Immature natural killer cell (primary cell): Measurements from ENCODE around the gene TTLL10. TPM values are rescaled to one million over a fixed set of nuclear protein-coding genes. Genes with fewer than 3 reads are reported as not detected.
"Not testable (repeated sequence)": the region's sequence is repeated elsewhere in the genome, so short reads cannot be mapped to it uniquely, and the experiment has no call there.

Experiments used
- DNase-seq, 3 donors: peaks; one replicate each; pipeline ENCODE4 v3.0.0; 2022; ENCODE audit warnings: mixed read lengths in 1 of 3
- H3K27ac Mint-ChIP-seq, 6 donors: one replicate each; pipeline ENCODE4 v1.8.0; 2020; ENCODE audit warnings: mixed read lengths in 6 of 6, mild to moderate bottlenecking in 5 of 6, inconsistent platforms in 4 of 6, moderate library complexity in 3 of 6
- H3K27me3 Mint-ChIP-seq, 3 donors: one replicate each; pipeline ENCODE4 v1.8.0; 2020 to 2021; ENCODE audit warnings: low read depth in 3 of 3, mild to moderate bottlenecking in 3 of 3, mixed read lengths in 3 of 3, moderate library complexity in 3 of 3, inconsistent platforms in 1 of 3
- H3K36me3 Mint-ChIP-seq, 3 donors: one replicate each; pipeline ENCODE4 v1.8.0; 2020; ENCODE audit warnings: mixed read lengths in 3 of 3, inconsistent platforms in 2 of 3, mild to moderate bottlenecking in 2 of 3
- H3K4me1 Mint-ChIP-seq, 2 donors: one replicate each; pipeline ENCODE4 v1.8.0; 2020; ENCODE audit warnings: inconsistent platforms in 2 of 2, mild to moderate bottlenecking in 2 of 2, mixed read lengths in 2 of 2, moderate library complexity in 1 of 2
- H3K4me3 Mint-ChIP-seq, 5 donors: one replicate each; pipeline ENCODE4 v1.8.0; 2020; ENCODE audit warnings: mild to moderate bottlenecking in 5 of 5, mixed read lengths in 5 of 5, inconsistent platforms in 3 of 5, moderate library complexity in 3 of 5
- H3K9me3 Mint-ChIP-seq, 6 donors: one replicate each; pipeline ENCODE4 v1.8.0; 2020; ENCODE audit warnings: mild to moderate bottlenecking in 6 of 6, mixed read lengths in 6 of 6, inconsistent platforms in 4 of 6, moderate library complexity in 3 of 6
- polyA plus RNA-seq, 3 donors: library from polyadenylated mRNA; unstranded; fragments of 300-500 nt; fragmentation: Illumina TruSeq; gene quantifications; one replicate each; pipeline ENCODE4 v1.2.3, GENCODE V29; 2021

TTLL10 gene
- polyA plus RNA-seq, 3 donors from 2014 or later: 0.68 to 0.83 (median 0.69) TPM

DNA sequence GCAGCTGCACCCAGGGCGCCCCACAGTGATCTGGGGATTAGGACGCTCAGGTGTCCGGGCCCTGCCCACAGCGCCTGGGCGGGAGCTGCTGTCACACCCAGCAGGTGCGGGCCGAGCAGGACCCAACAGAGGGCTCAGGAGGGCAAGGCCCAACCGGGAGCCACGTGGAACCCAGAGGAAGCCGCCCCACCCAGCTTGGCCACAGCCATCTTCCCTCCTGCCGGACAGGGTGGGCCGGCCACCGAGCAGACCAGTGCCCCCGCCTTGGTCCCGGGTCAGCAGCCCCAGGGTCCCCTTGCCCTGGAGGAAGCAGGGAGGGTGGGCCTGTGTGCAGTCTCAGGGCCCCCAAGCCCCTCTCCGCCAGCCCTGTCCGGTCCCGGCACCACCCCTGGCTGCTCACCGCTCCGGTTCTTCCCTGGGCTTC is 6.3 kb upstream of the TTLL10 start:
- DNase-seq: no peak

DNA sequence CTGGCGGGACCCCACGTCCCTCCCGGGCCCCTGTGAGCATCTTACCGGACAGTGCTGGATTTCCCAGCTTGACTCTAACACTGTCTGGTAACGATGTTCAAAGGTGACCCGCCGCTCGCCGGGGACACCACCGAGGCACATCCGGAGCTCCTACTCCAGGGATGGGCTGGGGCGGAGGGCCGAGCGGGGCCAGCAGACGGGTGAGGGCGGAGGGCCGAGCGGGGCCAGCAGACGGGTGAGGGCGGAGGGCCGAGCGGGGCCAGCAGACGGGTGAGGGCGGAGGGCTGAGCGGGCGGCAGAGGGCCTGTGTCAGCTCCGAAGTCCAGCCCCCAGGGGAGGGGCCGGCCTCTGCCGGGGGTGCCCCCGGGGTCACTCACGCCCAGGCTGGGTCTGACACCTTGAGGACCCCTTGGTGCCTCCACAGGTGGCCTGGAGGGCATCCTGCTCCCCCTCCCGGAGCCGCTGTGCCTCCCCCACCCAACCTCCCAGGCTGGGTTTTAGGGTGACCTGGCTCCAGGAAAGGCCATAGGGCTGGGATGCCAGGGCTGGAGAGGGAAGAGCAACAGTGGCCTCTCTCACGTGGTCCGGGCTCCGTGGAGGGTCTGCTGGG is 5.7 kb upstream of the TTLL10 start:
- Mint-ChIP-seq H3K27me3 (peaks cover 6 to 13% (median 11%) of the 10 kb centered on the region in 3 donors), H3K4me1 (peaks cover 12 to 15% of the 10 kb centered on the region in 2 donors), H3K4me3 (no peak overlapping the region), H3K9me3 (no peaks in the 10 kb centered on the region), H3K27ac (no peak overlapping the region), H3K36me3 (no peaks in the 10 kb centered on the region)
- DNase-seq: no peak

More for the DNA sequence above, 6.3 kb upstream of the TTLL10 start:
- H3K4me1 Mint-ChIP-seq: peaks cover 11 to 15% of the 10 kb centered on the region in 2 donors
- H3K36me3 Mint-ChIP-seq: no peaks in the 10 kb centered on the region
- H3K4me3 Mint-ChIP-seq: no peak overlapping the region
- peaks cover 6 to 13% (median 8%) of the 10 kb centered on the region in 3 donors for H3K27me3 Mint-ChIP-seq
- H3K9me3 Mint-ChIP-seq: no peaks in the 10 kb centered on the region
- no peak overlapping the region for H3K27ac Mint-ChIP-seq

DNA sequence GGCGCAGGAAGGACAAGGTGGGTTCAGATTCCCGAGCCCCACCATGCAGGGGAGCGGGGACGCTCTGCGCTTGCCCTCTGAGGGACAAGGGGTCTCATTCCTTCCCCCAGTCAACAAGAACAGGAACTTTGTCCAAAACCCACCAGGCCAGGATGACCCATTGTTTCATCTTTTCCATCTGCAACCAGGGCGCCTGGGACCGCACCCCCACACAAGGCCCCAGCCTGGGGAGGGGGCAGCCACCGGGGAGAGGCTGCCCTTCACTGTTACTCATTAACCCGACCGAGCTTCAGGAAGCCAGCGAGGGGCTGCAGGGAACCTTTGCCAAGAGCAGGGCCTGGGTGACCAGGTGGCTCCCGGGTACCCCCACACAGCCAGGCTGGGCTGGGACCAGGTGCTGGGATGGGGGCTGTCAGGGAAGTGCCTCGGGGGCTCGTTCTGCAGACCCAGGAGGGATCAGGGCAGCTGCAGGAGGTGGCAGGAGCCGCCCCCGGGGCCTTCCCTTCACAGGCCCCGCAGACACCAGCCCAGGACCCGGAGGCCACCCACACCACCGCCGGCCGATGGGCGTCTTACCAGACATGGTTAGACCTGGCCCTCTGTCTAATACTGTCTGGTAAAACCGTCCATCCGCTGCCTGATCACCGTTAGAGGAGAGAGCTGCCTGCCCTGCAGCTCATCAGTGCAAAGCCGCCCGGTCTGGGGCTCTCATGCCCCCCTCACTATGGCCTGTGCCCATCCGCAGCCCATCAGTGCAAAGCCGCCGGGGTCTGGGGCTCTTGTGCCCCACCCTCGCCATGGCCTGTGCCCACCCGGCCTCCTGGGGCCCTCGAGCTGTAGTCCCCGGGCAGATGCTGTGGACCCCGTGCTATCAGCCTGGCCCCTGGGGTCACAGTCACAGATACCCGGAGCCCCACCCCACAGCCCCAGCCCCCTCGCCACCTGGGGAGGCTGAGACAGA is 4.9 kb upstream of the TTLL10 start:
- no peak for DNase-seq

DNA sequence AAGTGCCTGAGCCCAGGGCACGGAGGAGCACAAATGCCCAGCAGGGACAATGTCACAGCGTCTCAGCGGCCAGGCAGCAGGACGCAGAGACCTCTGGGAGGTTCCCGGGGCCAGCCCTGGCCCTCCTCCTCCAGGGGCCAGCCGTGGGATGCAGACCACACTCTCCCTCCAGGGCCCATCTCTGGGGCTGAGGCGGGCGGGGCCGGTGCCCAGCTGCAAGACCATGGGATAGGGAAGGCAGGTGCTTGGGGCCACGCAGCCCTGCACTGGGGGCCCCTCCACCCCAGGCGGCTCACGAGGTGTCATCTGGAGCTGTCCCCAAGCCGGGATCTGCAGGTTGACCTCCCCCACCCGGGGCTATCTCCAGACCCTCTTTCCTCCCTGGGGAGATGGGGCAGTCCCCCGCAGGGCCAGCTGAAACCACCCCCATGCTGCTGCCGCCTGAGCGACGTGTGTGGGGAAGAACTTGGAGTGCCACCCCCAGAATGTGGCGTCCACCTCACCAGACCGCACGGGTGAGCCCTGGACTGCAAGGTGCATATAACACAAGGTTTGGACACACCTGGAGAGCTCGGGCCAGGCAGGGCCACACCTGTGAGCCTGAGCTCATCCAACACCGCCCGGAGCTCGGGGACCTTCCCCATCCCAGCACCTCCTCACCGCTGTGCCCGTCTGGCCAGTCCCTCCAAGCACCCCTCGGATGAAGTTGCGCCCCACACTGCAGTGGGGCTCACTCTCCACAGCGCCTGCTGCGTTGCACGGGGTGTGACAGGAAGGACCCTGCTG is 4.1 kb upstream of the TTLL10 start:
- Mint-ChIP-seq H3K4me1 (peaks cover 10 to 15% of the 10 kb centered on the region in 2 donors), H3K9me3 (no peaks in the 10 kb centered on the region), H3K36me3 (no peaks in the 10 kb centered on the region), H3K4me3 (no peak overlapping the region), H3K27ac (no peak overlapping the region), H3K27me3 (peaks cover 2 to 14% (median 10%) of the 10 kb centered on the region in 3 donors)
- no peak for DNase-seq

More for the DNA sequence above, 4.9 kb upstream of the TTLL10 start:
- Mint-ChIP-seq H3K27ac (no peak overlapping the region), H3K36me3 (no peaks in the 10 kb centered on the region), H3K9me3 (no peaks in the 10 kb centered on the region), H3K4me1 (peaks cover 12 to 15% of the 10 kb centered on the region in 2 donors), H3K27me3 (peaks cover 6 to 13% (median 12%) of the 10 kb centered on the region in 3 donors), H3K4me3 (no peak overlapping the region)

DNA sequence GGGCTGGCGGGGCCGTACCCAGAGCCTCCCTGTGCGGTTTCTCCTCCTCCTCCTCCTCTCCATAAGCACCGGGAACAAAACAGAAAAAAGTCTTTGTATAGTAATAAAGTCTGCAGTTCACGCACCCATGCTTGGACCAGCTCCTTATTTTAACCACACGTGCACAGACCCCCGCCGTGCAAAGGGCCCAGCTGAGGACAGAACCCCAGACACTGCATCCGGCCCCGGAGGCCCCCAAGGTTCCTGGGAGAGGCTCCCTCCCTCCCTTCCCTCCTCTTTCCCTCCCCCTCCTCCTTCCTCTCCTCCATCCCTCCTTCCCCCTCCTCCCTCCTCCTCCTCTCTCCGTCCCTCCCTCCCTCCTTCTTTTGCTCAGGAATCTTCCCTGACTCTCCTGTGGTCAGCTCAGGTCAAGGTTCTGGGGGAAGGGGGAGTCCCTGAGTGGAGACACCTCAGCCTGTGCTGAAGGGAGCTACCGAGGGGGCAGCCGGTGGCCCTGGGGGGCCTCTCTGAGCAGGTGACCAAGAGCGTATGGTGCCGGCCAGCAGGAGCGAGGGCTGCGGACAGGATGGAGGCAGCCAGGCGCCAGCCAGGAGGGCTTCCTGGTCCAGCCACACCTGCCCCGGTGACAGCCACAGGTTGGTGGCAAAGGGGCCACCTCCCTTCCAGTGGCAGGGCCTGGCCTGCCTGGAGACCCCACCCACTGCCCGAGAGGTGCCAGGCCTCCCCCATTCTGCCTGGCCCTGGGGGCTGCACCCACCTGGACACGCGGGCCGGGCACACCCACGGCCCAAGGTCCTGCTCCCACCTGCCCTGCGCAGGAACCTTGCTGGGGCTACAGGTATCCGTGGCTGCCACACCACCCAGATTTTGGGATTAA is 3.2 kb upstream of the TTLL10 start:
- peaks cover 8 to 15% of the 10 kb centered on the region in 2 donors for H3K4me1 Mint-ChIP-seq
- H3K27ac Mint-ChIP-seq: no peak overlapping the region
- DNase-seq: peak in 1 of 3 donors; percentile 26
- peaks cover 2 to 14% (median 13%) of the 10 kb centered on the region in 3 donors for H3K27me3 Mint-ChIP-seq
- no peaks in the 10 kb centered on the region for H3K36me3 Mint-ChIP-seq
- no peak overlapping the region for H3K4me3 Mint-ChIP-seq
- no peaks in the 10 kb centered on the region for H3K9me3 Mint-ChIP-seq

DNA sequence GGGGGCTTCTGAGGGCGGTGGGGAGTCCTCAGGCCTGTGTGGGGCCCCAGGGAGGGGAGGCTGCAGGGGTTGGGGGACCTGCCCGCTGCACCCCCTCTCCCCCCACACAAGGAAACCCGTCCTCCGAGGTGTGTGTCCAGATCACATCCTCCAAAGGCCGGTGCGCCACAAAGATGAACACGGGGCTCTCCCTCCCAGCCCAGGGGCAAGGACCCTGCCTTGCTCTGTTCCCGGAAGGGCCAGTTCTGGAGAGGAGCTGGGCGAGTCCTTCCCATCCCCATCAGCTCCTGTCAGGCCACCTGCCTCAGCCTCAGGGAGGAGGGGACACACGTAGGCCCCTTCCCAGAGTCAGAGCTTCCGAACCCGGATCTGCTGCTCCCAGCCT is 2.5 kb upstream of the TTLL10 start:
- H3K27me3 Mint-ChIP-seq: peaks cover 0 to 14% (median 10%) of the 10 kb centered on the region in 3 donors
- H3K9me3 Mint-ChIP-seq: no peaks in the 10 kb centered on the region
- no peaks in the 10 kb centered on the region for H3K36me3 Mint-ChIP-seq
- no peak overlapping the region for H3K4me3 Mint-ChIP-seq
- H3K4me1 Mint-ChIP-seq: peaks cover 1 to 8% of the 10 kb centered on the region in 2 donors
- no peak overlapping the region for H3K27ac Mint-ChIP-seq
- DNase-seq: no peak

DNA sequence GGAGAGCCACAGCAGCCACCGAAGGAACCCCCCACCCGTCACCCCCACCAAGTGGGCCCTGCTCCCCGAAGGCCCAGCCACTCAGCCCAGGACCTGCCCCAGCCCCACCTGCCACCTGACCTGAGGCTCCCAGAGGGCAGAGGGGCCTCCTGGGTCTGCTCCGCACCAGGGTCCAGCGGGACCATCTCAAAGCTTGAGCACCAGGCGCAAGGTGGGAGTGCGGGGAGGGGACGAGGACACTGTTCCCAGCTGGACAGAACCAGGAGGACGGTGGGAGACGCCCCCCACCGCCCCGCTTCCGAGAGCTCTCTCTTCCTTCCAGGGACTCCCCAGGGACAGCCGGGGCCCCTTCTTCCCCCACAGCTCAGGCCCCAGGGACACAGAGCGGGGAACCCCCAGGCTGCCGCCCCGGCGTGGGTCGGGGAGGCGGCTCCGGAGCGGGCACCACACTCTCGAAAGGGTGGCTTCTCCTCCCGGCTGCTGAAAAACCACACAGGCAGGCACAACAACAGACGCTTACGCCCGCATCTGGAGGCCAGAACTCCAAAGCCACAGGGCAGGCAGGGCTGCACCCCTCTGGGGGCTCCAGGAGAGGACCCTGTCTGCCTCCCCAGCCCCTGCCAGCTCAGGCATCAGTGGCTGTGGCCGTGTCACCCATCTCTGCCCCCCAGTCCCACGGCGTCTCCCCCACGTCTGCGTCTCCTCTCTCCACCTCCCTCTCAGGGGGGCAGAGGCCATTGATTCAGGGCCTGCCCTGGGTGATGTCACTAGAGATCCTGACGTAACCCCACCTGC is 1.9 kb upstream of the TTLL10 start:
- Mint-ChIP-seq H3K4me1 (peaks cover 0 to 7% of the 10 kb centered on the region in 2 donors), H3K4me3 (peak overlapping the region in 1 of 5 donors; percentile 33), H3K27me3 (peaks cover 0 to 14% (median 11%) of the 10 kb centered on the region in 3 donors), H3K36me3 (peaks cover 0 to under 1% (median 0%) of the 10 kb centered on the region in 3 donors), H3K27ac (peak overlapping the region in 3 of 6 donors; percentile 10 to 65 (median 48)), H3K9me3 (no peaks in the 10 kb centered on the region)
- DNase-seq: peak; percentile 20 to 26 (median 20)

DNA sequence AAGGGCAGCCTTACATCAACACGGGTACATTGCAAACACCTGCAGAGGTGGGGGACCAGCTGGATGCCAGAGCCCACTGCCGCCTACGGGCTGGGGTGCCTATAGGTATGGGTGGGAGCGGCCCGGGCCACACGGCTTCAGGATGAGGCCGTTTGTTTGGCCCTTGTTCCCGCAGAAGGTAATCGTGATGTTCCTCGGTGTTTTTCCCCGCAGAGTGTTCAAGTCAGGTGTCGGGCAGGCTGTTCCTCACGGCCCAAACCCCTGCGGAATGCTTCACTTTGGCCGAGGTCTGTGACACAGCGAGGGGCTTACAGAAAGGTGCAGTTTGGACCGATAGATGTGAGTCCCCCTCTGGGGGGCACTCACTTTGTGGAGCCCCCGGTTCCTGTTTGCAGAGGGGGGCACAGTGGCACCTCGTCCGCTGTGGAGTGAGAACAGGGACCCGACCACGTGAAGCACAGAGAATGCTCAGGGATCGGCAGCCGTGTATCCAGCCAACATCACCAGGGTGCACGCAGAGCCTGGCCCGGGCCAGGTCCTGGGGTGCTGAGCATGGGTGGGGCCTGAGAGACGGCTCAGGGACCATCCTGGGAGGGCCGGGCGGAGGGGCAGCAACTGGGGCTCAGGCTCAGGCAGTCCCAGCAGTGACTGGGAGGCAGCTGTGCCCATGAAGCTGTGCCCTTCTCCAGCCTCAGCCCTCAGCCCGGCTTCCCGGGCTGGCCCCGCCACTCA is 453 bp upstream of the TTLL10 start:
- peak overlapping the region in 1 of 6 donors; percentile 17 for H3K27ac Mint-ChIP-seq
- DNase-seq: no peak
- peaks cover 0 to 4% (median 0%) of the 10 kb centered on the region in 3 donors for H3K36me3 Mint-ChIP-seq
- H3K27me3 Mint-ChIP-seq: peaks cover 0 to 14% (median 11%) of the 10 kb centered on the region in 3 donors
- no peak overlapping the region for H3K4me3 Mint-ChIP-seq
- H3K9me3 Mint-ChIP-seq: no peaks in the 10 kb centered on the region
- peaks cover 0 to 7% of the 10 kb centered on the region in 2 donors for H3K4me1 Mint-ChIP-seq

DNA sequence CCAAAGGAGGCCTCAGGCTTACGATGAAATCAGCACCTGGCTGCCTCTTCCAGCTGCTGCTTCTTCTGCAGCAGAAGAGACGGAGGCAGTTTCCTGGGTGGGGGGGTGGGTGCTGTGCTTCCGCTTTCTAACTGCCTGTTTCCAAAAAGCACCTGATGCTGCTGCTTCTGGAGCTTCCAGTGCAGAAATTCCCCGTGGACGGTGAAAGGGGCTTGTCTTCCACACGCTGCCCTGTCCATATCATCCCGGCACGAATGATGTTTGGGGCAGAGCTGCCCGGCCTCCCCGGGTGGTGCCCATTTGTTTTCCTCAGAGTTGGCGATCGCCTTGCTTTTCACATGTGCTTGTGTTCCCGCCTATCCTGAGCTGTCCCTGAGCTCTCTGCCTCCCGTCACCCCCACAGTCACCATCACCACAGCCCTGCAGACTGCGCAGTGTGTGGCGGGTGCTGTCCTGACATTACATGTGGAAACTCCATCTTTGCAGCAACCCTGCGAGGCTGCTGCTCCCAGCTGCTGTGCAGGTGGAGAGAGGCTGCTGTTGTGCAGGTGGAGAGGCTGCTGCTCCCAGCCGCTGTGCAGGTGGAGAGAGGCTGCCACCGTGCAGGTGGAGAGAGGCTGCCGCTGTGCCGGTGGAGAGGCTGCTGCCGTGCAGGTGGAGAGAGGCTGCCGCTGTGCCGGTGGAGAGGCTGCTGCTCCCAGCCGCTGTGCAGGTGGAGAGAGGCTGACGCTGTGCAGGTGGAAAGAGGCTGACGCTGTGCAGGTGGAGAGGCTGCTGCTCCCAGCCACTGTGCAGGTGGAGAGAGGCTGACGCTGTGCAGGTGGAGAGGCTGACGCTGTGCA is 1.8 kb downstream of the TTLL10 start:
- peaks cover 0 to 7% of the 10 kb centered on the region in 2 donors for H3K4me1 Mint-ChIP-seq
- H3K9me3 Mint-ChIP-seq: no peaks in the 10 kb centered on the region
- H3K27ac Mint-ChIP-seq: no peak overlapping the region
- peaks cover 0 to 4% (median 0%) of the 10 kb centered on the region in 3 donors for H3K36me3 Mint-ChIP-seq
- H3K4me3 Mint-ChIP-seq: no peak overlapping the region
- H3K27me3 Mint-ChIP-seq: peaks cover 0 to 10% (median 9%) of the 10 kb centered on the region in 3 donors
- DNase-seq: no peak

DNA sequence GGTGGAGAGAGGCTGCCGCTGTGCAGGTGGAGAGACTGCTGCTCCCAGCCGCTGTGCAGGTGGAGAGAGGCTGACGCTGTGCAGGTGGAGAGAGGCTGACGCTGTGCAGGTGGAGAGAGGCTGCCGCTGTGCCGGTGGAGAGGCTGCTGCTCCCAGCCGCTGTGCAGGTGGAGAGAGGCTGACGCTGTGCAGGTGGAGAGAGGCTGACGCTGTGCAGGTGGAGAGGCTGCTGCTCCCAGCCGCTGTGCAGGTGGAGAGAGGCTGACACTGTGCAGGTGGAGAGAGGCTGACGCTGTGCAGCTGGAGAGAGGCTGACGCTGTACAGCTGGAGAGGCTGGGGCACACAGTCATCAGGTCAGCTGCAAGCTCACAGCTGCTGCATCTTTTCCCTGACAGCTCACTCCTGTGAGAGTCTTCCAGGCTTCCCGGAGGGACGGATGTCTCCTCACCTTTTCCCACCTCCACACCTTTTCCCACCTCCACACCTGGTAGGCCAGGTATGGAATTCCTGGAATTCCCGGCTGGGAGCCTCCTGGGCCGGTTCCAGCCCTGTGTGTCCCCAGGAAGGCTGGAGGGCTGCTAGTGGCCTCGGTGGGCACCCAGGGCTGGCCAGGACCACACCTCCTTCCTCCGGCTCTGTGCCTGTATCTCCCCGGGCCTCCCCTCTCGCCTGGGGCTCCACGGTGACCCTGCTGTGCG is 2.5 kb downstream of the TTLL10 start:
- not testable (repeated sequence) for DNase-seq, H3K9me3 Mint-ChIP-seq, H3K4me1 Mint-ChIP-seq

More for the DNA sequence above, 2.5 kb downstream of the TTLL10 start:
- peak overlapping the region in 1 of 6 donors; percentile 6 for H3K27ac Mint-ChIP-seq
- not testable (repeated sequence) for H3K4me3 Mint-ChIP-seq, H3K27me3 Mint-ChIP-seq, H3K36me3 Mint-ChIP-seq
